Transverse colon (tissue), 4 donors: ENCODE measurements around the gene ZNF83. TPM values are rescaled to one million over a fixed set of nuclear protein-coding genes. Genes with fewer than 3 reads are reported as not detected.

Experiments used
- DNase-seq: peaks from one replicate; pipeline ENCODE4 v3.0.0-alpha.2; 2019
- H3K27ac ChIP-seq, 4 donors: fragments of 200-600 bp; sonication (generic); 2 replicates each; pipeline ENCODE4 v1.5.1; 2016 to 2018; ENCODE audit warnings: inconsistent platforms in 4 of 4
- H3K27me3 ChIP-seq: fragments of 200-600 bp; sonication (generic); 2 replicates; pipeline ENCODE4 v1.5.1; 2017; ENCODE audit warnings: inconsistent platforms
- H3K36me3 ChIP-seq, 4 donors: fragments of 200-600 bp; sonication (generic); 2 replicates each; pipeline ENCODE4 v1.5.1; 2017 to 2019; ENCODE audit warnings: inconsistent platforms in 4 of 4
- H3K4me1 ChIP-seq, 4 donors: fragments of 200-600 bp; sonication (generic); 2 replicates each; pipeline ENCODE4 v1.5.1; 2017 to 2020; ENCODE audit warnings: inconsistent platforms in 4 of 4
- H3K4me3 ChIP-seq, 4 donors: fragments of 200-600 bp; sonication (generic); 1 replicate in 1 of 4; 2 replicates in 3 of 4; pipeline versions ENCODE4 v1.5.1 to v1.6.1; 2017 to 2019; ENCODE audit warnings: inconsistent platforms in 4 of 4
- H3K9me3 ChIP-seq, 2 donors: fragments of 200-600 bp; sonication (generic); 2 replicates each; pipeline ENCODE4 v1.5.1; 2017 to 2019; ENCODE audit warnings: inconsistent platforms in 2 of 2
- CTCF ChIP-seq, 5 experiments: fragments of 200-600 bp in 3 of 5; fragments of 450-650 bp in 2 of 5; sonication (generic) in 3 of 5; IDR thresholded peaks; 1 replicate in 2 of 5; 2 replicates in 3 of 5; pipeline ENCODE4 v1.5.1; 2016 to 2017; ENCODE audit warnings: antibody characterized with exemption in 5 of 5, inconsistent platforms in 3 of 5, mild to moderate bottlenecking in 2 of 5, moderate library complexity in 1 of 5
- EP300 ChIP-seq: sonication (generic); formaldehyde crosslinking; IDR thresholded peaks from one replicate; pipeline ENCODE4 v1.6.1; 2017; ENCODE audit warnings: antibody characterized with exemption, low read depth
- POLR2A ChIP-seq: fragments of 450-650 bp; IDR thresholded peaks from one replicate; pipeline ENCODE4 v1.6.1; 2016; ENCODE audit warnings: antibody characterized with exemption, mild to moderate bottlenecking, moderate library complexity
- POLR2AphosphoS5 ChIP-seq, 3 donors: sonication (generic); formaldehyde crosslinking; IDR thresholded peaks; one replicate each; pipeline ENCODE4 v1.6.1; 2016; ENCODE audit warnings: antibody characterized with exemption in 3 of 3
- WGBS, 2 donors: methylation state at CpG; one replicate each; pipeline ENCODE4 v1.1.5; 2018; ENCODE audit warnings: low coverage in 1 of 2; 5-methylcytosine and 5-hydroxymethylcytosine counted together
- in situ Hi-C, 4 donors: fragments of 200-750 bp; cut with MboI; loops; one replicate each; pipeline versions ENCODE4 v1.15.0 to v1.15.1; 2017; ENCODE audit warnings: low sequenced_read_pairs in 3 of 4, low pct_ligation_motif_present in 1 of 4, low pct_unique_long_range_greater_than_20kb in 1 of 4
- intact Hi-C: fragments of 100-400 bp; cut with DNase I; formaldehyde crosslinking; loops from one replicate; pipeline ENCODE4 v1.15.1; 2023; ENCODE audit warnings: low total_unique reads
- total RNA-seq, 4 donors: library from RNA; depleted of rRNA; stranded (reverse); fragments of >200 nt; gene quantifications; one replicate each; pipeline ENCODE4 v1.1.0, GENCODE V29; 2016

The ZNF83 gene
- total RNA-seq, 4 donors from 2014 or later: 13.3 to 55.6 (median 26.7) TPM

- no peak for DNase-seq
- intact Hi-C loops: no loop called here
These were observed 20.4 kb upstream of the ZNF83 start for GRCh38 chr19:52658595-52658994.

GRCh38 chr19:52653161-52653560 lies 15.0 kb upstream of the ZNF83 start:
- in situ Hi-C loops: no loop called here
- no peaks in the 10 kb centered on the region for H3K27me3 ChIP-seq
- H3K4me3 ChIP-seq: no peak overlapping the region
- no peak overlapping the region for H3K27ac ChIP-seq
- whole genome bisulfite sequencing, 2 donors: 90 to 96% methylated on average over 2 to 4 of the region's 4 CpGs
- H3K9me3 ChIP-seq: no peaks in the 10 kb centered on the region
- no peak for DNase-seq
- intact Hi-C loops: no loop called here
- no peaks in the 10 kb centered on the region for H3K4me1 ChIP-seq
- peaks cover 0 to 20% (median 4%) of the 10 kb centered on the region in 4 donors for H3K36me3 ChIP-seq
- no peak for TF ChIP-seq EP300
- no peak for TF ChIP-seq POLR2A
- no peak for TF ChIP-seq CTCF (IDR thresholded peaks at IDR 0.05)
- TF ChIP-seq POLR2AphosphoS5 (IDR thresholded peaks at IDR 0.05): no peak

More at GRCh38 chr19:52658595-52658994, 20.4 kb upstream of the ZNF83 start:
- TF ChIP-seq POLR2A: no peak
- TF ChIP-seq CTCF (IDR thresholded peaks at IDR 0.05): no peak
- no peak for TF ChIP-seq POLR2AphosphoS5 (IDR thresholded peaks at IDR 0.05)
- no peak overlapping the region for H3K27ac ChIP-seq
- no peak overlapping the region for H3K4me3 ChIP-seq
- 90% methylated on average over 4 to 5 of the region's 5 CpGs for WGBS, 2 donors
- H3K27me3 ChIP-seq: no peaks in the 10 kb centered on the region
- peaks cover 0 to 21% (median 4%) of the 10 kb centered on the region in 4 donors for H3K36me3 ChIP-seq
- H3K4me1 ChIP-seq: no peaks in the 10 kb centered on the region
- no peaks in the 10 kb centered on the region for H3K9me3 ChIP-seq
- in situ Hi-C loops: no loop called here

- no peak for TF ChIP-seq POLR2A
- in situ Hi-C loops: no loop called here
- Histone ChIP-seq H3K36me3 (peaks cover 0 to 20% (median 4%) of the 10 kb centered on the region in 4 donors), H3K27ac (no peak overlapping the region), H3K4me1 (no peaks in the 10 kb centered on the region), H3K4me3 (no peak overlapping the region), H3K27me3 (no peaks in the 10 kb centered on the region), H3K9me3 (peaks cover 3 to 5% of the 10 kb centered on the region in 2 donors)
- WGBS, 2 donors: 90 to 97% methylated on average over 5 of the region's 5 CpGs
- intact Hi-C loops: no loop called here
- DNase-seq: no peak
These were observed 13.8 kb upstream of the ZNF83 start for GRCh38 chr19:52651956-52652355.

- Histone ChIP-seq H3K4me1 (no peaks in the 10 kb centered on the region), H3K9me3 (peaks cover 8 to 20% of the 10 kb centered on the region in 2 donors), H3K4me3 (no peak overlapping the region), H3K27me3 (no peaks in the 10 kb centered on the region), H3K27ac (peak overlapping the region in 1 of 4 donors; percentile 17), H3K36me3 (peaks cover 0 to 10% (median 0%) of the 10 kb centered on the region in 4 donors)
- no peak for DNase-seq
- 92 to 100% methylated on average over 1 to 4 of the region's 4 CpGs for WGBS, 2 donors
- intact Hi-C loops: no loop called here
- in situ Hi-C loops: no loop called here
- TF ChIP-seq EP300 (no peak), POLR2AphosphoS5 (IDR thresholded peaks at IDR 0.05) (no peak), POLR2A (no peak), CTCF (IDR thresholded peaks at IDR 0.05) (no peak)
These were observed 10.3 kb upstream of the ZNF83 start for GRCh38 chr19:52648336-52649016.
